Measurements from ENCODE around the gene SEC14L5. TPM values are rescaled to one million over a fixed set of nuclear protein-coding genes. Genes with fewer than 3 reads are reported as not detected.

The SEC14L5 gene
- total RNA-seq, 1 experiment from 2014 or later, result 0.10 TPM

DNA sequence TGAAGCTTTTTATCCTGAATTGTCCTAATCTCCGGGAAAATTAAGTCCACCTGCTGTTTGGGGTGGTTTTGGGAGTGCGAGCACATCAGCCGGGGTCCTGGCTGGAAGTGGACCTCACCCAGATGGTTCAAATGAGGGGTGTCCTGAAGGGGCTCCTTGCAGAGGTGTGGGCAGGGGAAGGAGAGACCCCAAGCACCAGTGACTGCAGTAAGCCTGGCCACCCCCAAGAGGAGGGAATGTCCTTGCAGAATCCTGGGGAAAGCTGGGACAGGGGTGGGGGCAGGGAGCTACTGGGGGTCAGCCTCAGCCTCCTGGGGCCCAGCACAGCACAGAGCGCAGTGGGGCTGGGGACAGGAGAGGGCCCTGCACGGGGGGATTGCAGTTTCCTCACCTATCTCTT, 46.2 kb downstream of the SEC14L5 start:
- DNase-seq (ENCODE audit: low spot score), result no peak
- in situ Hi-C loops (cut with HindIII; ENCODE audit: low sequenced_read_pairs), result no loop called here

GRCh38 chr16:5005916-5006315, 47.8 kb downstream of the SEC14L5 start:
- no peak for DNase-seq (ENCODE audit: low spot score)
- in situ Hi-C loops (cut with HindIII; ENCODE audit: low sequenced_read_pairs), result no loop called here

DNA sequence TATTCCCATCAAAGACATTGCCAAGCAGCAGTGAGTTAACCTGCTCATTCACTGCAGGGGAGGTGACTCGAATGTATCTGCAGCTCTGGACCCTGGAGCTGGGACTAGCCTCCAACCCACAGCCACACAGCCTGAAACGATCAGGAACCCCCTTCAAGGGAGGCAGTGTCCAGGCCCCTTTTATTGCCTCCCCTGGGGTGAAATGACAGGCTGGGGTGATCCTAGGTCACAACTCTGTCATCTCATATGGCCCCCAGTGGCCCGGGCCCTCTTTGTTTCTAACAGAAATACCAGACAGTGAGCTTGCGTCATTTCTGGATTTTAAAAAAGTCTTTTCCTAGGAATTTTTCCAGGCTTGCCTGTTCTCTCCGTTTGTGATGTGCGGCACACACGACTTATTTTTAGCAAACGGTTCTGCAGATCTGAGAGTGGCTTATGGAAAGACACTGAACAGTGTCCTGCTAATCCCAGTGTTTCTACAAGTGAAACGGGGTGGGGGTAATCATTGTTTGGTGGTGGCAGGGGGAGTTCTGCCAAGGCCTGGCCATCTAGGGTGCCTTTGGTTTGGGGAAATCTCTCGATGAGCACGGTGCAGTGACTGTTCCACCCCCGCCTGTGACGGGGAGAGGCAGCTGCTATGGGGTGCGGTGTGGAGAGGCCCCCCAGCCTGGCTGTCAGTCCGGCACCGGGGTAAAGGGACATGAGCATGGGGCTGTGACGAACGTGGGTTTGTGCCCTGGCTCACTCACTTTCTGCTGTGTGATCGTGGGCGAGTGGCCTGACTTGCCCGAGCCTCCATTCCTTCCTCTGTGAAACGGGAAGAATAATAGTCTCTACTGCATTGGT, 48.4 kb downstream of the SEC14L5 start:
- DNase-seq (ENCODE audit: low spot score), result no peak

DNA sequence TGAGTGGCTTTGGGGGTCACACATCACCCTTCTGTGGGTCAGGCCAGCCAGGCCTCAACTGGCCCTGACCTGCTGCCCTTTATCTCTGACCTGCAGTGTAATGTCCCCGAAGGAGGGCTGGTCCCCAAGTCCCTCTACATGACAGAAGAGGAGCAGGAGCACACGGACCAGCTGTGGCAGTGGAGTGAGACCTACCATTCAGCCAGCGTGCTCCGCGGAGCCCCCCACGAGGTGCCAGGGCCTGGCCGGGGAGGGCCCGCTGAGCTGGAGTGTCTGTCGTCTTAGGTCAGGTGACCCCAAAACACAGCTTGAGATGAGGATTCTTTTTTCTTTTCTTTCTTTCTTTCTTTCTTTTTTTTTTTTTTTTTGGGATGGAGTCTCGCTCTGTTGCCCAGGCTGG, 49.1 kb downstream of the SEC14L5 start:
- no peak for DNase-seq (ENCODE audit: low spot score)
- in situ Hi-C loops (cut with HindIII; ENCODE audit: low sequenced_read_pairs), result no loop called here

More for the DNA sequence above, 48.4 kb downstream of the SEC14L5 start:
- in situ Hi-C loops (cut with HindIII; ENCODE audit: low sequenced_read_pairs), result no loop called here

GRCh38 chr16:5008311-5008731, 50.2 kb downstream of the SEC14L5 start:
- no peak for DNase-seq (ENCODE audit: low spot score)
- in situ Hi-C loops (cut with HindIII; ENCODE audit: low sequenced_read_pairs), result no loop called here

- in situ Hi-C loops (cut with HindIII; ENCODE audit: low sequenced_read_pairs), result no loop called here
- DNase-seq (ENCODE audit: low spot score), result no peak
Measured at GRCh38 chr16:5010576-5011329, 52.6 kb downstream of the SEC14L5 start.

DNA sequence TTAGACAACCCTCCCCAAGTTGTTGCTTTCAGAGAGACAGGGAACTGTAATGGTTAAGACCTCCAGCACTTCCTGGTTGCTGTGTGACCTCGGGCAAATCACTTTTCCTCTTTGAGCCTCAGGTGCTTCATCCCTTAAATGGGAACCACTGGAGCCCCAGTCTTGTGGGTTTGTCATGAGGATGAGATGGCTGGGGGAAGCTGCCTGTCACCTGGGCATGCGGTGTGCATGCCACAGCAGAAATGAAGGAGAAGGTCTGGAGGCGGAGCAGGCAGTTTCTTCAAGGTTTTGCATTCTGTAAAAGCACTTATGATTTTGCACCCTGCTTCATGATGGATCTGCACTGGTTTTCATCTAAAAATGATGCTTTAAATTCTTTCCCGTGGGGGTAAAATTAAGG, 53.5 kb downstream of the SEC14L5 start:
- in situ Hi-C loops (cut with HindIII; ENCODE audit: low sequenced_read_pairs), result no loop called here

GRCh38 chr16:5012887-5013286, 54.8 kb downstream of the SEC14L5 start:
- no peak for DNase-seq (ENCODE audit: low spot score)
- in situ Hi-C loops (cut with HindIII; ENCODE audit: low sequenced_read_pairs), result no loop called here

More for the DNA sequence above, 53.5 kb downstream of the SEC14L5 start:
- DNase-seq (ENCODE audit: low spot score), result no peak

DNA sequence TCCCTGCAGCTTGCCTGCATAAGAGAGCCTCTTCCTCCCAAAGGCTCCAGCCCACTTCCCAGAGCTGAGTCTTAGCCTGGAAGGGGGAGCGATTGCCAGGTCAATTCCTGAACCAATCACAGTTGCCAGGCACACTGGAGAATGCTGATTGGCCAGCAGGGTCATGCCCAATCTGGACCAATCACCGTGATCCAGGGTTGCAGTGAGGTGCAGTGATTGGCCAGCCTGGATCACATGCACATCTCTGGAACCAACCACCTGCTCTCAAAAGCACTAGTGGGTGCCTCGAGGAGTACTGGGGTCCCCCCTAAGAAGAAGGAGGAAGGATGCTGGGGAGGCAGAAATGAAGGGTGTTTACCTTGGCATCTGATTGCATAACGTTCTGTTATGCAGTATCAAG, 57.2 kb downstream of the SEC14L5 start:
- in situ Hi-C loops (cut with HindIII; ENCODE audit: low sequenced_read_pairs), result no loop called here
- DNase-seq (ENCODE audit: low spot score), result no peak

GRCh38 chr16:5015887-5016286, 57.8 kb downstream of the SEC14L5 start:
- DNase-seq (ENCODE audit: low spot score), result no peak
- in situ Hi-C loops (cut with HindIII; ENCODE audit: low sequenced_read_pairs), result no loop called here

DNA sequence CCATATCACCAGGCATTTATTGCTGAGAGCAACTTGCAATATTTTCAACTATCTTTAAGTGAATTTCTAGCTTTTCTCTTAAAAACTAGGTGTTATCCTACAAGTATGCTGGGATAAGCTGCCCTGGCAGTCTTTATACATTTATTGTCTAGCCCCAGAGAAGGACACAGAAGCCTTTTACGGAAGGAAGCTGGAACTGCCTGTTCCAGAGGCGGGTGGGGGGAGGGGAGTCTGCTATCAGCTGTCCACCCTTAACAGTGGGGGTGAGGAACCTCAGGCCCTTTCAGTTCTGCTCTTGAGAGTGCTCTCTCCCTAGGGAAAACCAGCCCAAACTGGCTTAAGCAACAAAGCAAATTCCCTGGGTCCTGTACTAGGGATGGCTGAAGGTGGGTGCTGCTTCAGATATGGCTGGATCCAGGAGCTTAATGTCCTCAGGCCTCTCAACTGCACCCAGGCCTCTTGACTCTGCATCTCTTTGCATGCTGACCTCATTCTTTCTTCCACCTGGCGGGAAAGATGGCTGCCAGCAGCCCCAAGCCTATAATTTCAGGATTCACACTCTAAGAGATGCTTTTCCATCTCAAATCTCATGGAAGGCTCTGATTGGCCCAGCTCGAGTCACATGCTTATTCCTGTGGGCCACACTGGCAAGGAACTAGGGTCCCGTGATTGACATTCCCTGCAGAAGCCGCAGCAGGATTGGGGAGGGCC, 59.0 kb downstream of the SEC14L5 start:
- in situ Hi-C loops (cut with HindIII; ENCODE audit: low sequenced_read_pairs), result no loop called here
- no peak for DNase-seq (ENCODE audit: low spot score)

GRCh38 chr16:5017678-5017969, 59.5 kb downstream of the SEC14L5 start:
- DNase-seq (ENCODE audit: low spot score), result no peak
- in situ Hi-C loops (cut with HindIII; ENCODE audit: low sequenced_read_pairs), result no loop called here

- no peak for DNase-seq (ENCODE audit: low spot score)
- in situ Hi-C loops (cut with HindIII; ENCODE audit: low sequenced_read_pairs), result no loop called here
Measured at GRCh38 chr16:5018793-5019192, 60.7 kb downstream of the SEC14L5 start.

DNA sequence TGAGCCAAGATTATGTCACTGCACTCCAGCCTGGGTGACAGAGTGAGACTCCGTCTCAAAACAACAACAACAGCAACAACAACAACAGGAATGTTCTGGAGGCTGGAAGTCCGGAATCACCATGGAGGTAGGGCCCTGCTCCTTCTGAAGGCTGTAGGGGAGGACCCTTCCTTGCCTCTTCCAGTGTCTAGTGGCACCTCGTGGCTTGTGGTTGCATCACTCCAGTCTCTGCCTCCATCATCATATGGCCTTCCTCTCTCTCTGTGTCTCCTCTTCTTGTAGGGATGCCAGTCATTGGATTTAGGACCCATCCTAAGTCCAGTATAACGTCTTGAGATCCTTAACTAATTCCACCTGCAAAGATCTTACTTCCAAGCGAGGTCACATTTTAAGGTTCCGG, 61.6 kb downstream of the SEC14L5 start:
- in situ Hi-C loops (cut with HindIII; ENCODE audit: low sequenced_read_pairs), result no loop called here
- no peak for DNase-seq (ENCODE audit: low spot score)

DNA sequence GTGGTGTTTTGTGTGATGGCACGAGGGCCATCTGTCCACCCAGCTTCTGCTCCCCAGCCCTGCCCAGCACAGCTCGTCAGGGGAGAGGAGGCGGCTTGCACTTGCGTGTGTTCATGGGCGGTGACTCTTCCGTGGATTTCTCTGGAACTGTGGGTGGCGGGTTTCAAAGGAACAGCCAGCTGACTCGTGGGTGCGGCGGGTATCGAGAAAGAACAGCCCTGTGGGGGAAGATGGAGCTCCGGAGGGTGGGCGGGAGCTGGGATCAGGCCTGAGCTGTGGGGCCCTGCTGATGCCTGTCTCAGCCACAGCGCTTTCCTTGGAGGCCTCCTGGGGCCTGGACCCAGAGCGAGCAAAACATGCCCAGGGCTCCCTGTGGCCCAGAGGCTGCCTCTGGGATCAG, 62.4 kb downstream of the SEC14L5 start:
- no peak for DNase-seq (ENCODE audit: low spot score)
- in situ Hi-C loops (cut with HindIII; ENCODE audit: low sequenced_read_pairs), result no loop called here

GRCh38 chr16:5022521-5022920, 64.4 kb downstream of the SEC14L5 start:
- DNase-seq (ENCODE audit: low spot score), result no peak
- in situ Hi-C loops (cut with HindIII; ENCODE audit: low sequenced_read_pairs), result no loop called here

GRCh38 chr16:5024632-5025031, 66.5 kb downstream of the SEC14L5 start:
- peak; percentile 11 for DNase-seq (ENCODE audit: low spot score)
- in situ Hi-C loops (cut with HindIII; ENCODE audit: low sequenced_read_pairs), result no loop called here

- DNase-seq (ENCODE audit: low spot score), result peak; percentile 37
- in situ Hi-C loops (cut with HindIII; ENCODE audit: low sequenced_read_pairs), result no loop called here
Measured at GRCh38 chr16:5025171-5025632, 67.1 kb downstream of the SEC14L5 start.

GRCh38 chr16:5026664-5027063, 68.5 kb downstream of the SEC14L5 start:
- no peak for DNase-seq (ENCODE audit: low spot score)
- in situ Hi-C loops (cut with HindIII; ENCODE audit: low sequenced_read_pairs), result no loop called here

DNA sequence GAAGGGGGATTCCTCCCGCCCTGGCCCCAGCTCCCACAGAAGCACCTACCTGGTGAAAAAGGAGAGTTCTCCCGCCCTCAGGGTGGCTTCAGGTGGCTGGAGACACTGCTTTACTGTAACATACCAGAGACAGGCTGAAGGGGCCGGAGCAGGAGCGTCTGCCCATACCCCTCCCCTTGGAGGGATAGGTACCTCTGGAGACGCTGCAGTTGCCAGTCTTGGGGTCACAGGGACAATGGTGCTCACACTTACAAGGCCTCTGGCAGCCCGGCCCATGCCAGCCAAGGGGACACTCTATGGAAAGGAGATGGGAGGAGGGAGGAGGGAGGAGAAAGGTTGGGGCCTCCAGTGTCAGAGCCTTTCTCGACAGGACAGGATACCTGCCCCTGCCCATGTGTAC, 69.0 kb downstream of the SEC14L5 start:
- no peak for DNase-seq (ENCODE audit: low spot score)
- in situ Hi-C loops (cut with HindIII; ENCODE audit: low sequenced_read_pairs), result no loop called here
